ENCODE data around the gene ITPRIPL2. TPM values are rescaled to one million over a fixed set of nuclear protein-coding genes. Genes with fewer than 3 reads are reported as not detected.

ITPRIPL2 gene
- total RNA-seq, 3 donors from 2014 or later (not counting 1 experiment from before 2014, with no cell fraction given), result 0.18 to 5.7 (median 2.5) TPM

DNA sequence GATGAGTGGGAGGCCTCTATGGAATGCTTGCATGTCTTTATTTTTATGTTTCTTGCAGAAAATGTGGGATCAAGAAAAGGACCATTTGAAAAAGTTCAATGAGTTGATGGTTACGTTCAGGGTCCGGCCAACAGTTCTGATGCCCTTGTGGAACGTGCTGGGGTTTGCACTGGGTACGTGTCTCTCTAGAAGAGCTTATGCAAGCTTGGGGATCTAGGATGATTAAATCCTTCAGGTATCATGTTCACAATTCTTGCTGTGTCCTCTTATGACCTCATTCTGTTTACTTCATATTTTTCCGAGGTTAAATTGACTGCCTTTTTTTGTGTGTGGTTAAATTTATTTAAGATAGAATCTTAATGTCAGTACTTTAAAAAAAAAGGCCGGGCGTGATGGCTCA is 39.9 kb upstream of the ITPRIPL2 start:
- TF ChIP-seq, protein P1, sequence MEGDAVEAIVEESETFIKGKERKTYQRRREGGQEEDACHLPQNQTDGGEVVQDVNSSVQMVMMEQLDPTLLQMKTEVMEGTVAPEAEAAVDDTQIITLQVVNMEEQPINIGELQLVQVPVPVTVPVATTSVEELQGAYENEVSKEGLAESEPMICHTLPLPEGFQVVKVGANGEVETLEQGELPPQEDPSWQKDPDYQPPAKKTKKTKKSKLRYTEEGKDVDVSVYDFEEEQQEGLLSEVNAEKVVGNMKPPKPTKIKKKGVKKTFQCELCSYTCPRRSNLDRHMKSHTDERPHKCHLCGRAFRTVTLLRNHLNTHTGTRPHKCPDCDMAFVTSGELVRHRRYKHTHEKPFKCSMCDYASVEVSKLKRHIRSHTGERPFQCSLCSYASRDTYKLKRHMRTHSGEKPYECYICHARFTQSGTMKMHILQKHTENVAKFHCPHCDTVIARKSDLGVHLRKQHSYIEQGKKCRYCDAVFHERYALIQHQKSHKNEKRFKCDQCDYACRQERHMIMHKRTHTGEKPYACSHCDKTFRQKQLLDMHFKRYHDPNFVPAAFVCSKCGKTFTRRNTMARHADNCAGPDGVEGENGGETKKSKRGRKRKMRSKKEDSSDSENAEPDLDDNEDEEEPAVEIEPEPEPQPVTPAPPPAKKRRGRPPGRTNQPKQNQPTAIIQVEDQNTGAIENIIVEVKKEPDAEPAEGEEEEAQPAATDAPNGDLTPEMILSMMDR (IDR thresholded peaks at IDR 0.05), result no peak
- 78% methylated on average over 6 of the region's 7 CpGs for WGBS (ENCODE audit: insufficient coverage)
- ATAC-seq, result no peak
- Histone ChIP-seq H3K4me3 (ENCODE audit: low read length) (no peak overlapping the region), H3K27me3 (ENCODE audit: control insufficient read depth, insufficient read depth, low read length) (no peaks in the 10 kb centered on the region), H3K4me1 (ENCODE audit: control insufficient read depth, insufficient read depth, low read length) (no peaks in the 10 kb centered on the region), H3K27ac (ENCODE audit: low read length) (no peak overlapping the region), H3K36me3 (ENCODE audit: control insufficient read depth, insufficient read depth, low read length) (peaks cover 12% of the 10 kb centered on the region), H3K9me3 (ENCODE audit: control insufficient read depth, insufficient read depth, low read length) (no peaks in the 10 kb centered on the region)
- intact Hi-C loops (cut with micrococcal nuclease), result no loop called here
- Mint-ChIP-seq H3K36me3 (no peaks in the 10 kb centered on the region), H3K4me1 (no peaks in the 10 kb centered on the region), H3K27ac (no peak overlapping the region), H3K9me3 (no peaks in the 10 kb centered on the region), H3K4me3 (no peak overlapping the region), H3K27me3 (ENCODE audit: low read depth in 2 of 2) (no peaks in the 10 kb centered on the region)
- DNase-seq, result no peak

DNA sequence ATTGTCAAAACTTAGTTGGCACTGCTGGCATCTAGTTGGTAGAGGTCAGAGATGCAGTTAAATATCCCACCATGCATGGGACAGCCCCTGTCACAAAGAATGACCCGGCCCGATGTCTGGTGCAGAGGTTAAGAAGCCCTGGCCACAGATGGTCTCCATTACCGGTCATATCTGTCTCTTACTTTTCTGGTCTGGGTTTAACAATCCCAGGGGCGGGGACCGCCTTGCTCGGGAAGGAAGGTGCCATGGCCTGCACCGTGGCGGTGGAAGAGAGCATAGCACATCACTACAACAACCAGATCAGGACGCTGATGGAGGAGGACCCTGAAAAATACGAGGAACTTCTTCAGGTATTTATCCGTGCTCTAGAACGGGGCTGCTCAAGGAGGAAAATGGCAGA is 38.3 kb upstream of the ITPRIPL2 start:
- no peaks in the 10 kb centered on the region for H3K27me3 Mint-ChIP-seq (ENCODE audit: low read depth in 2 of 2)
- H3K4me3 Mint-ChIP-seq, result no peak overlapping the region
- Histone ChIP-seq H3K4me3 (ENCODE audit: low read length) (no peak overlapping the region), H3K9me3 (ENCODE audit: control insufficient read depth, insufficient read depth, low read length) (no peaks in the 10 kb centered on the region), H3K4me1 (ENCODE audit: control insufficient read depth, insufficient read depth, low read length) (no peaks in the 10 kb centered on the region), H3K36me3 (ENCODE audit: control insufficient read depth, insufficient read depth, low read length) (peaks cover 15% of the 10 kb centered on the region), H3K27ac (ENCODE audit: low read length) (no peak overlapping the region), H3K27me3 (ENCODE audit: control insufficient read depth, insufficient read depth, low read length) (no peaks in the 10 kb centered on the region)
- DNase-seq (no peak), ATAC-seq (no peak)
- TF ChIP-seq, protein P1 (IDR thresholded peaks at IDR 0.05), result no peak
- WGBS (ENCODE audit: insufficient coverage), result 98% methylated on average over 12 of the region's 12 CpGs
- intact Hi-C loops (cut with micrococcal nuclease), result no loop called here
- H3K4me1 Mint-ChIP-seq, result no peaks in the 10 kb centered on the region
- no peak overlapping the region for H3K27ac Mint-ChIP-seq
- no peaks in the 10 kb centered on the region for H3K36me3 Mint-ChIP-seq
- H3K9me3 Mint-ChIP-seq, result no peaks in the 10 kb centered on the region

DNA sequence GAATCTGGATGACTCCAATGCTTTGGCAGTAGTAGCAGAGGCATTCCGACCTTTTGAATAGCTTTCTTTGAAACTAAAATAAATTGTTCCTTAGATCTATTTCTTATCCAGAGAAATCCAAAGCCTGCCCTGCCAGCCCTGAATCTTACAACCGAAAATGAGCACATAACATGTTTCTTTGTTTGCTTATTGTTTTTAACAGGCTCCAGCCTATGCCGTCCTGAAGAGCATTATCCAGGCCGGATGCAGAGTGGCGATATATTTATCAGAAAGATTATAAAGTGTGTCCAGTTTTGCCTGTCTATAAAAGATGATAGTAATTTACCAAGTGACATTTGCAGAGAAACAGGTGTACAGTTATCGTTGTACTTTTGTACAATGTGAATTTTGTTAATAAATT is 35.9 kb upstream of the ITPRIPL2 start:
- intact Hi-C loops (cut with micrococcal nuclease), result no loop called here
- Mint-ChIP-seq H3K36me3 (no peaks in the 10 kb centered on the region), H3K9me3 (no peaks in the 10 kb centered on the region), H3K4me1 (no peaks in the 10 kb centered on the region), H3K27ac (no peak overlapping the region), H3K27me3 (ENCODE audit: low read depth in 2 of 2) (no peaks in the 10 kb centered on the region), H3K4me3 (no peak overlapping the region)
- H3K9me3 ChIP-seq (ENCODE audit: control insufficient read depth, insufficient read depth, low read length), result no peaks in the 10 kb centered on the region
- H3K27ac ChIP-seq (ENCODE audit: low read length), result no peak overlapping the region
- H3K27me3 ChIP-seq (ENCODE audit: control insufficient read depth, insufficient read depth, low read length), result no peaks in the 10 kb centered on the region
- WGBS (ENCODE audit: insufficient coverage), result 97% methylated on average over 6 of the region's 6 CpGs
- no peaks in the 10 kb centered on the region for H3K4me1 ChIP-seq (ENCODE audit: control insufficient read depth, insufficient read depth, low read length)
- peaks cover 15% of the 10 kb centered on the region for H3K36me3 ChIP-seq (ENCODE audit: control insufficient read depth, insufficient read depth, low read length)
- DNase-seq (no peak), ATAC-seq (no peak)
- no peak overlapping the region for H3K4me3 ChIP-seq (ENCODE audit: low read length)
- TF ChIP-seq, protein P1 (IDR thresholded peaks at IDR 0.05), result no peak

DNA sequence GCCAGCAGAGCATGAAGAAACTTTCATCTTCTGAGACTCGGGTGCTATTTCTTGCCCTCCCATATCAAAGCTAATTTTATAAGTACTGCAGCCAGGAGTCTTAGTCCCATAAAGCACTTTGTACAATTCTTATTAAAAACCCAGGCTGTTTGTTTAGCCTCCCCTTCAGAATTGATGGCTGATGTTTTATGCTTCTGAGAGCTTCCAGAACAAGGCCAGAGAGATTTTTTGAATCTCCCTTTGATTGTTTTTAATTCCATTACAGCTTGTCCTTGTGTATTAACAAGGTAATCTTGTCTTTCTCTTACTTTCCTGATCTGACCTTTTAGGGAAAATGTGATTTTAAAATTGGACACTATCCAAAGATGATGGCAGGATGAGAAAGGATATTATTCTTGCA is 30.1 kb upstream of the ITPRIPL2 start:
- Mint-ChIP-seq H3K4me3 (no peak overlapping the region), H3K27me3 (ENCODE audit: low read depth in 2 of 2) (peaks cover 3 to 8% of the 10 kb centered on the region in 2 donors), H3K9me3 (no peaks in the 10 kb centered on the region), H3K27ac (no peak overlapping the region), H3K36me3 (no peaks in the 10 kb centered on the region), H3K4me1 (peaks cover 0 to 7% of the 10 kb centered on the region in 2 donors)
- Histone ChIP-seq H3K27ac (ENCODE audit: low read length) (no peak overlapping the region), H3K4me3 (ENCODE audit: low read length) (no peak overlapping the region), H3K27me3 (ENCODE audit: control insufficient read depth, insufficient read depth, low read length) (peaks cover 8% of the 10 kb centered on the region), H3K9me3 (ENCODE audit: control insufficient read depth, insufficient read depth, low read length) (no peaks in the 10 kb centered on the region), H3K4me1 (ENCODE audit: control insufficient read depth, insufficient read depth, low read length) (peaks cover 10% of the 10 kb centered on the region), H3K36me3 (ENCODE audit: control insufficient read depth, insufficient read depth, low read length) (peaks cover 4% of the 10 kb centered on the region)
- intact Hi-C loops (cut with micrococcal nuclease), result no loop called here
- TF ChIP-seq, protein P1 (IDR thresholded peaks at IDR 0.05), result no peak
- WGBS (ENCODE audit: insufficient coverage), result 96% methylated on average over 1 of the region's 1 CpG
- no peak for ATAC-seq
- no peak for DNase-seq

All from natural killer cell (primary cell).